ENCODE data around the gene PPP1R37. TPM values are rescaled to one million over a fixed set of nuclear protein-coding genes. Genes with fewer than 3 reads are reported as not detected.
A peak's percentile ranks its signal among the peaks of the same experiment; 100 is the strongest.

PPP1R37 gene
- total RNA-seq, 1 donor from 2014 or later: 27.7 TPM

DNA sequence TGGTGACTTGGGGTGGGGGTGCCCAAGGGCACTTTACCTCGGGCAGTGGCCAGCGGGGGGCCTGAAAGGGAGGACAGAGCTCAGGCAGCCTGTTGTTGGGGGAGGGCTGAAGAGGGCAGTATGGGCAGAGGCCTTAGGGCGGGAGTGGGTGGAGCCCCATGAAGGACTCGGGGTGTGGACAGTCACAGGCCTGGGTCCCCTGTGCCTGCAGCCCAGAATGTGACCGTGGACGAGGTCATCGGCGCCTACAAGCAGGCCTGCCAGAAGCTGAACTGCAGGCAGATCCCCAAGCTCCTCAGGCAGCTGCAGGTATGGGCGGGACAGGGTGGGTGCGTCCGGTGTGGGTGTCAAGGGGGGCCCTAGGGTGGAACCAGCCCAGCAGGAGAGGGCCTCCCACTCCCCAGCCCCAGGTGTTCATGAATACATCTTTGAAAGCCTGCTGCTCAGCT is 45.3 kb downstream of the PPP1R37 start:
- DNase-seq: peak; percentile 37

DNA sequence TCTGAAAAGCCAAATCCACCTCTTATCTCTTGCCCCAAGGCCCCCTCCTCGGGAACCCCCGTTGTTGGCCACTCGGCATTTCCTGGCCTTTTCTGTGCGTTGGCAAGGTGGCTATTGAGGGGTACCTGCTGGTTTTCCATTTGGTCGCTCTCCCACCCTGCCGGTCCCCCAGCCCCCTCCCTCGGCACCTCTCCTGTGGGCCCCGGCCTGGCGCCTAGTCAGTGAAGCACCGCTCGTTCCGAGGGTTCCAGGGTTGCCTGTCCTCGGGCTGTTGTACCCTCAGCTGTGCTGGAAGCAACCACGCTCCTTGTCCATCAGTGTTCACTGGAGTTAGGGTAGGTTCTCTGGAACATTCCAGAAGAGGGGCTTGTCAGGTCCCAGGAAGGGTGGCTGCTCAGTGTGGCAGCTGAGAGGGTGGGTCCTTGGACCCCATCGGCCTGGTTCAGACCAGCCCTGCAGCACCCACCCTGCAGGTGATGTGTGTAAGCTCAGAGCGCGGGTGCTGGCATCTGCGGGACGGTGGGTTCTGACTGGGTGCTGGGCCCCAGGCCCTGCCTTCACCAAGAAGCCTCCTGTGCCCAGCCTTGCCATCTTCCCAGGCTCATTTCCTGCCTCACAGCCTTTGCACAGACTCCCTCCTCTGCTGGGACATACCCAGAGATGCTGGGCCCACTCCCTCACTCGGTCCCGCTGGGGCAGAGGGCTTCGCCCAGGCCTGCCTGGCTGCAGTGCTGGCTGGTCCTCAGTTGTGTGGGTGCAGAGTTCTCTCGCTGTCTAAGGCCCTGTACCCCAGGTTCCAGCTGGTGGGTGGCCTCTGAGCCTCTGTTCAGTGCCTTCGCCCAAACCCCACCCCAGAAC is 46.5 kb downstream of the PPP1R37 start:
- DNase-seq: no peak

GRCh38 chr19:45140144-45140503 is 47.1 kb downstream of the PPP1R37 start:
- no peak for DNase-seq

GRCh38 chr19:45140533-45140932 is 47.6 kb downstream of the PPP1R37 start:
- DNase-seq: no peak

- no peak for DNase-seq
Measured at GRCh38 chr19:45141203-45141900, 48.4 kb downstream of the PPP1R37 start.

GRCh38 chr19:45142016-45142725 is 49.2 kb downstream of the PPP1R37 start:
- DNase-seq: no peak

DNA sequence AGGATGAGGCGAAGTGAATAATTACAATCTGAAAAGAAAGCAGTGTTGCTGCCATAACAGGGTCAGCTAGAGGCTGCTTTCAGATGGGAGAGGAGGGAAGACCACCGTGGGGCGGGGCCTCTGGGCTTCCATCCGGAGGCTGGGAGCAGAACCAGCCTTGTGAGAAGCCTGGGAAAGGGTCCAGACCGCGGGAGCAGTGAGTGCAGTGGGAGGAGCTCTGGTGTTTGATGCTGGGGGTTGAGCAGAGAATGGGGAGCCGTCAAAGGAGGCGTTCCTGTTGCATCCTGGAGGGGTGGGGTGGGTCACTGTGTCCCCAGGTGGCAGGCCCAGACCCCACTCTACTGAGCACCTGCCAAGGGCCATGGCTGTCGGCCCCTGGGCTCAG is 49.7 kb downstream of the PPP1R37 start:
- no peak for DNase-seq

DNA sequence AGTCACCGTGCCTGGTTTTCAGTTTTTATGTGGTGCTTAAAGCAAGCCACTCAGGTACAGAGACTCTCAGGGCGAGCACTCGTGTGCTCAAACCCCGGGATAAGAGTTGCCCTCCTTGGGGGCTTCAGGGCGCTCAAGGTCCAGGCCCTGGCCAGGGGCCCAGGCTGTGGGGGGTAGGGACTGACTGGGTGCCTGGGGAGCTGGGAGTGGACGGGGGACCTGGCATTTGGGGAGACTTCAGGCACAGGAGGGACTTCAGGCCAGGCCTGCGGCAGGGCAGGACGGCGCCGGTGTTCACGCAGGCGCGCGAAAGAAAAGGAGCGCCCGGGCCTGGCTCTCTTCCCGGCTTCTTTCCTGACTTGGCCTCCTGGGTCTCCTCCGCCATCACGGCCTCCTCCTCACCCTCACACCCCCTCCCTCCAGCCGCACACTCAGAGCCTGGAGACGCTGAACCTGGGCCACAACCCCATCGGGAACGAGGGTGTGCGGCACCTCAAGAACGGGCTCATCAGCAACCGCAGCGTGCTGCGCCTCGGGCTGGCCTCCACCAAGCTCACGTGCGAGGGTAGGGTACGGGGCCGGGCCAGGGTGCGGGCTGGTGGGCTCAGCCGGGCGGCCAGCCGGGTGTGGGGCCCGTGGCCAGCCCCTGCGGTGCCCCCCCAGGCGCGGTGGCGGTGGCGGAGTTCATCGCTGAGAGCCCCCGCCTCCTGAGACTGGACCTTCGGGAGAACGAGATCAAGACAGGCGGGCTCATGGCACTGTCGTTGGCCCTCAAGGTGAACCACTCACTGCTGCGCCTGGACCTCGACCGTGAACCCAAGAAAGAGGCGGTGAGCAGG is 51.7 kb downstream of the PPP1R37 start:
- no peak for DNase-seq

DNA sequence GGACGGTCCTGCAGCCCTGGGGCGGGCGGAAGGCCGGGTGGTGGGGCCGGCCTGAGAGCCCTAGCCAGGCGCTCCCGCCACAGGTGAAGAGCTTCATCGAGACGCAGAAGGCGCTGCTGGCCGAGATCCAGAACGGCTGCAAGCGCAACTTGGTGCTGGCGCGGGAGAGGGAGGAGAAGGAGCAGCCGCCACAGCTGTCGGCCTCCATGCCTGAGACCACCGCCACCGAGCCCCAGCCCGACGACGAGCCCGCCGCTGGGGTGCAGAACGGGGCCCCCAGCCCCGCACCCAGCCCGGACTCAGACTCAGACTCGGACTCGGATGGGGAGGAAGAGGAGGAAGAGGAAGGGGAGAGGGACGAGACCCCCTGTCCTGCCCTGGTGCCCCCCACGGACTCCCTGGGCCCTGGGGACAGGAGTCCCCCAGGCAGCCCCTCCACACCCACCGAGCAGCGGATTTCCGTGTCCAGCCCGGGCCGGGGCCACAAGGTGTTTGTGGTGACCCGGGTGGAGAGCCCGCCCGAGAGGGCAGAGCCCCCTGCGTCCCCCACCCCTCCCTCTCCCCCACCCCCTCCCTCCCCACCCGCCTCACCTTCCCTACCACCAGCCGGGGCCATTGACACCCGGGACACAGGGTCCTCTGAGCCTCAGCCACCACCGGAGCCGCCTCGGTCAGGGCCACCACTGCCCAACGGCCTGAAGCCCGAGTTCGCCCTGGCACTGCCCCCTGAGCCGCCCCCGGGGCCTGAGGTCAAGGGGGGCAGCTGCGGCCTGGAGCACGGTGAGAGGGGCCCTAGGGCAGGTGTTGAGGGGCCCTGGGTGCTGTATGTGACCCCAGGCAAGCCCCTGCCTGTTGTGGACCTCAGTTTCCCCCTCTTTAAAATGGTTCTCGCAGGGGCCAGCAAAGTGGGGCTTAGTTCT is 52.6 kb downstream of the PPP1R37 start:
- DNase-seq: no peak

DNA sequence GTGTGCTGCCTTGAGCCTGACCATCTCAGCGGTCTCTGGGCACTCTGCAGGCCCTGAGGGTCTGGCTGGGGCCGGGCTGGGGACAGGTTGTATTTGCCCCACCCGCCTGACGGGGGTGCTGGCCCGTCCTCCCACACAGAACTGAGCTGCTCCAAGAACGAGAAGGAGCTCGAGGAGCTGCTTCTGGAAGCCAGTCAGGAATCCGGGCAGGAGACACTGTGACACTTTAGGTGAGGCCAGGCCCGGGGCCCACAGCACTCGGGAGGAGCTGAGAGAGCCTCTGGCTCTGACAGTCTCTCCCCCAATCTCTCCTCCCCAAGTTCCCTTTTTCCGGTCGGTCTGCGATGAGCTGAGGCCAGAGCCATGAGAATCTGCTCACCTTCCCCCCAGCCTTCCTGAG is 53.3 kb downstream of the PPP1R37 start:
- DNase-seq: no peak

GRCh38 chr19:45146741-45147205 is 53.8 kb downstream of the PPP1R37 start:
- no peak for DNase-seq

- no peak for DNase-seq
Measured at GRCh38 chr19:45147835-45148676, 55.1 kb downstream of the PPP1R37 start.

DNA sequence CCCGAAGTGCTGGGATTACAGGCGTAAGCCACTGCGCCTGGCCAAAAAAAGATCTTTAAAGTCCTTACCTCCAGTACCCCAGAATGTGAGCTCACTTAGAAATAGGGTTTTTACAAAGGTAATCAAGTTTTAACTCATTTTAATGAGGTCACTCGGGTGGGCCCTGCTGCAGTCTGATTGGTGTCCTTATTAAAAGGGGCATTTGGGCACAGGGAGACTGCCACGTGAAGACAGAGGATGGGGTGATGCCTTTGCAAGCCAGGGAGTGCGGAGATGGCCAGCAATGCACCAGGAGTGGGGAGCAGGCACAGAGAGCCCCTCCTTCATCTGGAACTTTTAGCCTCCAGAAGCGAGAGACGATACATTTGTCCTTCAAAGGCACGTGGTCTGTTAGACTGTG is 56.1 kb downstream of the PPP1R37 start:
- DNase-seq: no peak

- DNase-seq: no peak
Measured at GRCh38 chr19:45150180-45150579, 57.2 kb downstream of the PPP1R37 start.

DNA sequence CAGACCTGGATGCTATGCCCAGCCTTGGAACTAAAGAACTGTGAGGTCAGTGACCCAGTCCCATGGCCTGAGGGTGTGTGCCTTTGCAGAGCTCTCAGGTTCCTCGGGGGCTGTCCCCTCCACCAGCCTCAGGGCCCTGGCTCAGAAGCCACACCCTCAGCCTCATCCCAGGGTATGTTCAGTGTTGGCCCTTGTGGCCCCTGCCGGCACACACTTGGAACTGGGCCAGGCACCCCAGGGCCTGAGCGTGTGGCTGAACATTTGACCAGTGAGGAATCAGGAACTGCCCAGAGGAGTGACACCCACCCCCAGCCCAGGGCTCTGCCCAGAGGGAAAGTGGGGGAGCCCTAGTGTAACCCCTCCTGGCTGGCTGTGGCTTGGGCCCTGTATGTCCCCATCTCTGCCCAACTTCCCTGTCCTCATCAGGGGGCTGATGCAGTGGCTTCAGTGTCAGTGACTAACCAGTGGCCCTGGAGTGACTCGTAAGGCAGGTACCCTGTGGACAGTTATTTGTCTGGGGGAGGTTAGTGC is 57.8 kb downstream of the PPP1R37 start:
- no peak for DNase-seq

GRCh38 chr19:45151320-45151719 is 58.3 kb downstream of the PPP1R37 start:
- no peak for DNase-seq

DNA sequence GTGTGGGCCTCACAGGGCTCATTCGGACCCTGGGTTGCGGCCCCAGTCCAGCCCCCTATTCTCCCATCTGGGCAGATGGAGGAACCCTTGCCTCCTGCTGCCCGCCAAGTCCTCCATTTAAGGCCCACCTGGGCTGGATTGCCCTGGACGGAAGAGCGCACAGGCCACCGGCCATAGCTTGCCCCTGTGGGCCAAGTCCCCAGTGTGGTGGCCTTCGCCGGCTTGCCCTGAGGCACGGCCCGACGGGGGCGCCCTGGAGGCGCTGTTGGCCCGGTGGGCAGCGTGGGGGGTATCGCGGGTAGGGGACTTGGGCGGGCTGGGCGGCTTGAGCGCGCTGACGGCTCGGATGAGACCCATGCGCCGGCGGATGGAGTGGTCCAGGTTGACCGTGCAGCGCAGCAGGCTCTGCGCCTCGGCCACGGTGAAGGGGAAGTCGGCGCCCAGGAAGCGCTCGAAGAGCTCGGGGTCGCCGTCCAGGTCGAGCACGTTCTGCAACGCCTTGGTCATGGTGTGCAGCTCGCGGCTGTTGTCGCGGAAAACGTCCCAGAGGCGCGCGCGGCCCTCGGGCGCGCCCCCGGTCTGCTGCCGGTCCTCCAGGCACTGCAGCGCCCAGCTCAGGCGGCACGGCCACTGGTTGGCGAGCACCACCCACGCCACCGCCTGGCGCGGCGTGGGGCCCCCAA is 59.0 kb downstream of the PPP1R37 start:
- no peak for DNase-seq

DNA sequence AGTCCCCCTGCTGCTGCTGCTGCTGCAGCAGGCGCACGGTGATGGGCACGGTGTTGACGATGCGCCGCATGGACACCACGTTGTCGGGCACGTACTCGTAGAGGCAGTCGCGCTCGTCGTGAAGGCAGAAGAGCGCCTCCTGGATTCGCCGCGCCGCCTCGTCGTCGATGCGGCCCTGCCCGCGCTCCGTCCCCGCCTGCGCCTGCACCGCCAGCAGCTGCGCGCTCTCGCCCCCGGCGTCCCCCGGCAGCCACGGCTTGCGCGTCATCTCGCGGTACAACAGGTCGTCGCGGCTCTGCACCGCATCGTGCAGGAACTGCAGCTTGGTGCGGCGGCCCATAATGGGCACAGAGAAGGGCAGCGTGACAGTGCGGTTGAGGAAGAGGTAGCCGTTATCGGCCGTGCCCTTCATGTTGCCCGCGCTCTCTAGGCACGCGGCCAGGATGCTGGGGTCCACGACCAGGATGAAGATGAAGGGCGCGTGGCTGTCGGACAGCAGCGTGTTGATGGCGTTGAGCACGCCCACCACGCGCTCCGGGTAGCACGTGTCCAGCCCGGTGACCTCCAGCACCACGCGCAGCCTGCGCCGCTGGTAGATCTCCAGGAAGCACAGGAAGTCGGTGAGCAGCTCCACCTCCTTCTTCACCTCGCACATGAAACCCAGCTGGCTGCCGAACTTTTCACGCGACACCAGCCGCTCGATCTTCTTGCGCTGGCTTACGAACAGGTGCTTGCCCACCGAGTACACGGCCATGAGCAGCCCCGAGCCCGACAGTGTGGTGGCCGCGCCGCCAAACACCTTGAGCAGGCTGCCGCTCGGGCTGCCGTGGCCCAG is 59.7 kb downstream of the PPP1R37 start:
- peak; percentile 71 for DNase-seq
